Stomach (tissue), 9 donors: ENCODE results near the gene NSUN7. TPM values are rescaled to one million over a fixed set of nuclear protein-coding genes. Genes with fewer than 3 reads are reported as not detected.

Source experiments
- DNase-seq, 2 donors: peaks; one replicate each; pipeline versions ENCODE4 v3.0.0 to v3.0.0-alpha.2; 2013 to 2019
- H3K27ac ChIP-seq, 5 donors: fragments of 200-600 bp in 4 of 5; sonication (generic) in 4 of 5; one replicate each; pipeline ENCODE4 v1.5.1; 2013 to 2019; ENCODE audit warnings: mild to moderate bottlenecking in 1 of 5, moderate library complexity in 1 of 5
- H3K27me3 ChIP-seq, 3 donors: fragments of 200-600 bp; sonication (generic); one replicate each; pipeline ENCODE4 v1.5.1; 2017 to 2019; ENCODE audit warnings: mixed run types in 1 of 3
- H3K36me3 ChIP-seq, 4 donors: fragments of 200-600 bp; sonication (generic); 1 replicate in 3 of 4; 2 replicates in 1 of 4; pipeline ENCODE4 v1.5.1; 2016 to 2019
- H3K4me1 ChIP-seq, 4 donors: fragments of 200-600 bp; sonication (generic); one replicate each; pipeline ENCODE4 v1.5.1; 2016 to 2019
- H3K4me3 ChIP-seq, 4 donors: fragments of 200-600 bp; sonication (generic) in 3 of 4; one replicate each; pipeline ENCODE4 v1.5.1; 2016 to 2019; ENCODE audit warnings: mild to moderate bottlenecking in 1 of 4
- H3K9me3 ChIP-seq, 4 donors: fragments of 200-600 bp; sonication (generic); one replicate each; pipeline ENCODE4 v1.5.1; 2016 to 2019
- EP300 ChIP-seq: sonication (generic); formaldehyde crosslinking; IDR thresholded peaks from one replicate; pipeline ENCODE4 v1.6.1; 2017; ENCODE audit warnings: antibody characterized with exemption
- POLR2A ChIP-seq, 4 donors: fragments of 450-650 bp; IDR thresholded peaks; one replicate each; pipeline ENCODE4 v1.6.1; 2016; ENCODE audit warnings: antibody characterized with exemption in 4 of 4, control low read depth in 2 of 4, mild to moderate bottlenecking in 1 of 4, moderate library complexity in 1 of 4
- POLR2AphosphoS5 ChIP-seq, 3 donors: sonication (generic); formaldehyde crosslinking; IDR thresholded peaks; one replicate each; pipeline ENCODE4 v1.6.1; 2016; ENCODE audit warnings: antibody characterized with exemption in 3 of 3
- WGBS, 5 donors: extraction: QIAGEN DNeasy Blood & Tissue Kit in 3 of 5; methylation state at CpG; one replicate each; pipeline versions ENCODE4 v1.1.5 to v1.1.7; 2013 to 2018; 5-methylcytosine and 5-hydroxymethylcytosine counted together
- intact Hi-C: fragments of 100-400 bp; cut with DNase I; formaldehyde crosslinking; loops from one replicate; pipeline ENCODE4 v1.15.1; 2023; ENCODE audit warnings: low total_unique reads
- polyA plus RNA-seq, 3 donors: library from polyadenylated mRNA; stranded (reverse); fragments of 200-250 nt; gene quantifications; one replicate each; pipeline ENCODE4 v1.2.3, GENCODE V29; 2013
- total RNA-seq, 5 donors: library from RNA; depleted of rRNA; stranded (reverse); fragments of >200 nt; gene quantifications; one replicate each; pipeline versions ENCODE4 v1.1.0 to v1.2.3, GENCODE V29; 2014 to 2016
- TF ChIP-seq, protein P1 (sequence below), 7 experiments: fragments of 450-650 bp in 4 of 7; fragments of 200-600 bp in 3 of 7; sonication (generic) in 3 of 7; IDR thresholded peaks; one replicate each; pipeline ENCODE4 v1.5.1; 2016 to 2019; ENCODE audit warnings: antibody characterized with exemption in 7 of 7, control low read depth in 2 of 7, mild to moderate bottlenecking in 1 of 7
- donor health status: healthy with polysubstance abuse.
- donor health status: Bipolar disorder and iron deficiency.
- donor health status: healthy.

Gene NSUN7
- total and polyA plus RNA-seq, 8 donors, result 2.0 to 17.3 (median 7.9) TPM

DNA sequence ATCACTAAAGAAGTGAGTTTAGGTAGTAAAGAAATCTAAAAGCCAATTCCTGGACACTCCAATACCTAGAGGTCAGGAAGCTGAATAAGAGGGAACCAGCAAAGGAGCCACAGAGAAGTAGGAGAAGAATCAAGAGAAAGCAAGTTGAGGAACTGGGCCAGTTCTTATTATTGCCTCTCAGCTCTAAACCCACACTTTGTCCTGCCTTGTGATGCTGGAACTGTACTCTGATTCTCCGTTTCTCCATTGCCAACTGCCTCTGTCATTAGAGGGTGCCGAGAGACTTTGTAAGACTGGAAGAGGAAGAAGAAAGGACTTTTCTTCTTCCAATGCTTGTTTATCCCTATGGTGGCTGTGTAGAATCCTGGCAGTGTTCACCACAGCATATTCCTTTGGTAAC, 38.6 kb downstream of the NSUN7 start:
- 62 to 89% (median 83%) methylated on average over 2 of the region's 2 CpGs for WGBS, 5 donors
- intact Hi-C loops, result no loop called here
- H3K4me1 ChIP-seq, result no peaks in the 10 kb centered on the region
- no peak overlapping the region for H3K27ac ChIP-seq
- no peaks in the 10 kb centered on the region for H3K36me3 ChIP-seq
- no peaks in the 10 kb centered on the region for H3K27me3 ChIP-seq
- no peaks in the 10 kb centered on the region for H3K9me3 ChIP-seq
- TF ChIP-seq EP300 (no peak), POLR2AphosphoS5 (IDR thresholded peaks at IDR 0.05) (no peak), POLR2A (IDR thresholded peaks at IDR 0.05) (no peak)
- TF ChIP-seq, protein P1, sequence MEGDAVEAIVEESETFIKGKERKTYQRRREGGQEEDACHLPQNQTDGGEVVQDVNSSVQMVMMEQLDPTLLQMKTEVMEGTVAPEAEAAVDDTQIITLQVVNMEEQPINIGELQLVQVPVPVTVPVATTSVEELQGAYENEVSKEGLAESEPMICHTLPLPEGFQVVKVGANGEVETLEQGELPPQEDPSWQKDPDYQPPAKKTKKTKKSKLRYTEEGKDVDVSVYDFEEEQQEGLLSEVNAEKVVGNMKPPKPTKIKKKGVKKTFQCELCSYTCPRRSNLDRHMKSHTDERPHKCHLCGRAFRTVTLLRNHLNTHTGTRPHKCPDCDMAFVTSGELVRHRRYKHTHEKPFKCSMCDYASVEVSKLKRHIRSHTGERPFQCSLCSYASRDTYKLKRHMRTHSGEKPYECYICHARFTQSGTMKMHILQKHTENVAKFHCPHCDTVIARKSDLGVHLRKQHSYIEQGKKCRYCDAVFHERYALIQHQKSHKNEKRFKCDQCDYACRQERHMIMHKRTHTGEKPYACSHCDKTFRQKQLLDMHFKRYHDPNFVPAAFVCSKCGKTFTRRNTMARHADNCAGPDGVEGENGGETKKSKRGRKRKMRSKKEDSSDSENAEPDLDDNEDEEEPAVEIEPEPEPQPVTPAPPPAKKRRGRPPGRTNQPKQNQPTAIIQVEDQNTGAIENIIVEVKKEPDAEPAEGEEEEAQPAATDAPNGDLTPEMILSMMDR (IDR thresholded peaks at IDR 0.05), result no peak
- no peak overlapping the region for H3K4me3 ChIP-seq
- no peak for DNase-seq

DNA sequence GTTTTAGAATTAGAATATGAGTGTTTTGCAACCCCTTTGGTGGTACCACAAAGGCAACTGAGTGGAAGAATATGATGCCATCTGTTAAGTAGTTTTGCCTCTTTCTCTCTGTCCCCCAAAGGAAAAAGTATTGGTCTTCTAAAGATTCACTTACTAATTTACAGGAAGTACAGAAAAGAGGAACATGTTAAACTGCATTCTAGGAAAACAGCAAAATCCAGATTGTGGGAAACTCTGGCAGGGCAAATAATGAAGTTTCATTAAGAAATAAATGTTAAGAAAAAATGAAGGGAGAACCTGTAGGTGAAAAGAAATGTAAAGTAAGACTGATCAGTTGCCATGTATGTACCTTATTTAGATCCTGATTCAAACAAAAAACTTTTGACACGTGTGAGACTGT, 39.3 kb downstream of the NSUN7 start:
- H3K27me3 ChIP-seq, result no peaks in the 10 kb centered on the region

DNA sequence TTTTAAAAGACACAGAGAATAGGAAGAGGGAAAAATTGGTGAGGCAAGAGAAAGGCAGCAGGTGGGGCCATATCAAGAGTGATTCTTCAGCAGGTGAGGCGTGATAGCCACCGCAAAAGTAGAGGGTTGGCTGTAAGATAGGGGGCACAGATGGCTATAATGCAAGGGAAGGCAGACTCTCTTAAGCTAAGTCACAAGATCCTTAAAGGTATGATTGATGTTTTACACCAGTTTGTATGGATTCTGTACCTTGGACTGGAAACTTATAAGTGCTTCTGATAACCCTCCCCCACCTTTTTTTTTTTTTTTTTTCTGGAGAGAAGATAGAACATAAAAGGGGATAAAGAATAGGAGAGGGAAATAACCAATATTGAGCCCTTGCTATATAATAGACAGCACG, 40.0 kb downstream of the NSUN7 start:
- no peak for TF ChIP-seq EP300
- TF ChIP-seq POLR2A (IDR thresholded peaks at IDR 0.05), result no peak
- TF ChIP-seq POLR2AphosphoS5 (IDR thresholded peaks at IDR 0.05), result no peak
- TF ChIP-seq, protein P1 (IDR thresholded peaks at IDR 0.05), result no peak
- 90 to 96% (median 91%) methylated on average over 3 of the region's 3 CpGs for WGBS, 5 donors
- no peaks in the 10 kb centered on the region for H3K9me3 ChIP-seq
- no peaks in the 10 kb centered on the region for H3K36me3 ChIP-seq
- H3K27me3 ChIP-seq, result no peaks in the 10 kb centered on the region
- no peak overlapping the region for H3K27ac ChIP-seq
- H3K4me3 ChIP-seq, result no peak overlapping the region
- no peaks in the 10 kb centered on the region for H3K4me1 ChIP-seq
- intact Hi-C loops, result no loop called here
- DNase-seq, result no peak

More for the DNA sequence above, 39.3 kb downstream of the NSUN7 start:
- Histone ChIP-seq H3K4me1 (no peaks in the 10 kb centered on the region), H3K27ac (no peak overlapping the region), H3K4me3 (no peak overlapping the region), H3K36me3 (no peaks in the 10 kb centered on the region), H3K9me3 (no peaks in the 10 kb centered on the region)
- TF ChIP-seq POLR2AphosphoS5 (IDR thresholded peaks at IDR 0.05) (no peak), EP300 (no peak), POLR2A (IDR thresholded peaks at IDR 0.05) (no peak)
- TF ChIP-seq, protein P1 (IDR thresholded peaks at IDR 0.05), result no peak
- 39 to 73% (median 68%) methylated on average over 1 of the region's 1 CpG for WGBS, 5 donors
- DNase-seq, result no peak
- intact Hi-C loops, result no loop called here

DNA sequence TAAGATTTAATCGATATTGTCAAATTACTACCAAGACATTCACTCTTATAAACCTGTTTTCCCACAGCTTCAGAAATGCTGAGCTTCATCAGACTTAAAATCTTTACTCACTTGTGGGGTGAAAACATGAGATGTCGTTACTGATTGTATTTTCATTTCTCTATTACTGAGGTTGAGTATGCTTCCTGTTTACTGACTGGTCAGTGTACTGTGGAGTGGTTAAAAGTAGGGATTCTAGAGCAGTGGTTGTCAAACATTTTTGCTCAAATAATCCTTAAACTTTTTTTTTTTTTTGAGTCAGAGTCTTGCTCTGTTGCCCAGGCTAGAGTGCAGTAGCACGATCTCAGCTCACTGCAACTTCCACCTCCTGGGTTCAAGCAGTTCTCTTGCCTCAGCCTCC, 50.3 kb downstream of the NSUN7 start:
- no peaks in the 10 kb centered on the region for H3K4me1 ChIP-seq
- no peak overlapping the region for H3K27ac ChIP-seq
- H3K36me3 ChIP-seq, result peaks cover 0 to 5% (median 0%) of the 10 kb centered on the region in 4 donors
- H3K4me3 ChIP-seq, result no peak overlapping the region
- no peak for DNase-seq
- H3K9me3 ChIP-seq, result no peaks in the 10 kb centered on the region
- H3K27me3 ChIP-seq, result no peaks in the 10 kb centered on the region
- WGBS, 5 donors, result 73 to 90% (median 88%) methylated on average over 3 of the region's 3 CpGs
- TF ChIP-seq, protein P1 (IDR thresholded peaks at IDR 0.05), result no peak
- TF ChIP-seq POLR2AphosphoS5 (IDR thresholded peaks at IDR 0.05) (no peak), EP300 (no peak), POLR2A (IDR thresholded peaks at IDR 0.05) (no peak)
- intact Hi-C loops, result no loop called here
